Muscle of arm (tissue), 12 donors: Measurements from ENCODE around the gene MTURN. TPM values are rescaled to one million over a fixed set of nuclear protein-coding genes. Genes with fewer than 3 reads are reported as not detected.
A peak's percentile ranks its signal among the peaks of the same experiment; 100 is the strongest.

Experiments used
- DNase-seq: peaks from one replicate; pipeline ENCODE4 v3.0.0-alpha.2; 2013
- polyA plus RNA-seq, 12 donors: library from polyadenylated mRNA; unstranded; fragments of 120-200 nt; gene quantifications; one replicate each; pipeline ENCODE4 v1.2.1, GENCODE V29; 2013; ENCODE audit not compliant: insufficient read length in 12 of 12

Gene MTURN
- polyA plus RNA-seq, 12 donors: 53.0 to 134 (median 91.6) TPM

DNA sequence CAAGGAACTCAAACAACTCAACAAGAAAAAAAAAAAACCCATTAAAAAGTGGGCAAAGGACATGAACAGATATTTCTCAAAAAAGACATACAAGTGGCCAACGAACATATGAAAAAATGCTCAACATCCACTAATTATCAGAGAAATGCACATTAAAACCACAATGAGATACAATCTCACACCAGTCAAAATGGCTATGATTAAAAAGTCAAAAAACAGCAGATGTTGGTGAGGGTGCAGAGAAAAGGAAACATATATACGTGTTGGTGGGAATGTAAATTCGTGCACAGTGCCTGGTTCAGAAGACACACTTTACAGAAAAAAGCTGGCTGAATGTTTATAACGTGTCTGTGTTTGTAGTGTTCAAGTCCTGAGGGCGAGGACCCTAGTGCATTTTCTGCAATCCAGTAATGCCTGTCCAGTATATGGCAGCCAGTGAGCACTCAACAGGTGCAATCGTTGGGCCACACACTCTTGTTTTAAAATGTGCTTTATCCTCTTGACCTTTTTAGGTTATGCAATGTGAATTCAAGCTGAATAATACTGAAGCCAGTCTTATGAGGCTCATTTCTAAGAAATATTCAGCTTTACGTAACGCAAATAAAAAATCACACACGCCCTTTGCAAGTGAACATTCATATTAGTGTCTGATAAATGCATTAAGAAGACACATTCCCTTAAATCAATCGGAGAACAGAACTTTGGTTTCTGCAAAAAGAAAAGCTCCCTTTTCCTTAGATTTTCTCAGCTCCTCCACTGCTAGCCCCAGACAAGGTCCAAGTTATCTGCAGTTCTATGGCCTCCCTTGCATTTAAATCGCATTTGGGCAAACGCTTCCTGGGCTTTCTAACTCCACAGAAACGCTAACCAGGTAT lies 813 bp upstream of the MTURN start:
- no peak for DNase-seq

DNA sequence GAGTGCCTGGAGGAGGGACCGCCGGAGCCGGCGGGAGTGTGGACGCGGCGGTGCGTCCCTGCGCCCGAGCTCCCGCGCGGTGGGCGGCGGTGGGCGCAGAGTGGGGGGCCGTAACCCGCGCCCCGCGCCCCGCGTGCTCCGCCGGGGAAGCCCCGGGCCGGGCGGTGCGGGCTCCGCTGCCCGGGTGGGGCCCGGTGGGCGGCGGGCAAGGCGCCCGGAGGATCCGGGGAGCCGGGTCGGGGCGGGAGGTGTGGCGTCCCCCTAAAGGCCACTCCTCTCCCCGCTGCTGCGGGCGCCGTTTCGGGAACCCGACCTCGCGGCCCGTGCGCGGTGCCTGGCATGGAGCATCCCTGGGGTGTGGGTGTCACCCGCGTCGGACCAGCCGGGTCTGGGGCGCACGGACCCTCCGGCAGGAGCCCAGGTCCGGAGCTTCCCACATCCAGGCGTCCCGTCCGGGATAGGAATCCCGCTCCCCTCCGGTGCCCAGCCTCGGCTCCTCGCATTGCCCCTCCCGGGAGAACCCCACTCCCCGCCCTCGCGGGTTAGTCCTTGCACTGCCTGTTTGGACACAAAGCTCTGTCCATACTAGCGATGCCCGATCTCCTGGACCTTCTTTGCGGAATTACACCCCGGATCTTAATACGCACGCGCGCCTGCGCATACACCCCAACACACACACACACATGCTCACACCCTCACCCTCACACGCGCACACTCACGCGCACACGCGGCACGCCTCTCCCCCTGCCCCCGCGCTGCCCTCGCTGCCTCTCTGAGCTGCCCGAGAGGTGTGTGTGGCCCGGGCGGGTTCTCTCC lies 723 bp downstream of the MTURN start:
- DNase-seq: peak; percentile 64

DNA sequence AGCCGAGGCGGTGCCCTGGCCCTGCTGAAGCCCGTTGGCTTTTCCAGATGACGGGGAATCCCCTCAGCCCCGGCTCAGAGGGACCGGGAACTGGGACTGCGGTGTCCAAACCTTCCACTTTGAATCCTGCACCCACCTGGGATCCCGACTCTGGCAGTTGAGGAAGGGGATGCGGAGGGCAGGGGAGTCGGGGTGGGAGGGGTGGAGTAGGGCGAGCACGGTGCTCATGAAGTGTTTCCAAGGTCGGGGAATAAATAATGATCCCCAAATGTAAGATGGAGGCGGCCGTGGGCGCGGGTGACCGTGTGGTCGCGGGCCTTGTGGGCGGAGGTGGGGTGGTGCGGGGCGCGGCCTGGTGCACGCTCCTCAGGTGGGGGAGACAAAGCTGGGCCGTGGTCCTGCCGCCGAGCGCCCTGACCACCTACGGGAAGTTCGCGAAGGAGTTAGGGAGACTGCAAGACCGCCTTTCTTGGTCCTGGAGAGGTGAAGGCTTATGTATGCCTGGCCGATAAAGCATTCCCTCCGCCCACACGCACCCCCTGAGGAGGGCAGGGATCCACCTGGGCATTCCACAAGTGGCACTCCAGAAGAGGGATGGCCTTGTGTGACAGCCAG lies 1.4 kb downstream of the MTURN start:
- DNase-seq: no peak

DNA sequence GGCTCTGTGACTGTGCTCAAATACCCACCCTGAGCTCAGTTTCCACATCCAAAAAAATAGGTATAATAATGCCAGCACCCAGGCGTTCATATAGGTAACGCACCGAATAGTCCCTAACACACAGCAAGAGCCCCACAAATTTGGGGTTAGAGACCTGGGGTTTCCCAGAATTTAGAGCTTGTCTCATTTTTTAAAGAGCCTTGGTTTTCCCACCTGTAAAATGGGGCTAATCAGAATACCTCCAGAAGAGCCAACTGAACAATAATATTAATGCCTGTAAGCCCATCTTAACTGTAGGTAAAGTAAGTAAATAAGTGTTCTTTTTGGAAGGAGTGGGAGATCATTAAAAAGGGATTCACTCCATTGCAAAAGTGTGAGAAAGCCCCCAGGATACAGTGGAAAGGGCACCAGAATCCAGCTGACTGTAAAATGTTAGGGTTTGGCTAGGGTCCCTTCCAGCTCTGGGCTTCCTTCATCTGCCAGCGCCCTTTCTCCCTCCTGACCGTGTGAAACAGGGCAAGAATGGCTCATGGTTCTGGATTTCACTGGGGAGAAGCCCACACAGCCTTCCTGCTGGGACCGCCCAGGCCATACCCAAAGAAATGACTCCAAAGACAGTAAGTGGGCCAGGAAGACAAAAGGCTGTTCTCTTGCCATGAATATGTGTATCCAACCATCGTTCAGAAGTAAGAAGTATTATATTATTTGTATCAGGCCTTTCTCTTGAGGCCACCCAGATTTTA lies 2.1 kb downstream of the MTURN start:
- no peak for DNase-seq

DNA sequence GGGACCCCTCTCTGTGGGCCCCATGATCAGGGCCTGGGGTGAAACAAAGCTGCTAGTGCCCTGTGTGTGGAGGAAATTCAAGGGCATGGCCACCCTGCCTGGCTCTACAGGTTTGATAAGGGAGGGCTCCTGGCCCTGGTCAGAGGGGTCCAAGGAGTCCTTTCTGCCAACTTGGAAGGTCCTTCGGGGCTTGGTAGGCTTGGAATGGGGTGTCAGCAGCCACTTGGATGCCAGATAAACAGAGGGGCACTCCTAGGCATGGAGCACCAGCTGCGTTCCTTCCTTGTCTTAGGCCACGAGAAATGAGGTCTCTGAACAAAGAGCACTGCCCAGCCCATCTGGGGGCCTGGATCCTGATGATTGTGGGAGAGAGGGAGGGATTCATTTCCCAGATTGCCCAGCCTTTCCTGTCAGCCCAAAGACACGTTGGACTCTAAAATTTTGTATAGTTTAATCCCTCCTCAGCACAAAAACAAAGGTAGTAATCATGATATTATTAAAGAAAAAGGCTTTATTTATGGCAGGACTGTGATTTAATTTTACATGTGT lies 5.1 kb downstream of the MTURN start:
- no peak for DNase-seq

DNA sequence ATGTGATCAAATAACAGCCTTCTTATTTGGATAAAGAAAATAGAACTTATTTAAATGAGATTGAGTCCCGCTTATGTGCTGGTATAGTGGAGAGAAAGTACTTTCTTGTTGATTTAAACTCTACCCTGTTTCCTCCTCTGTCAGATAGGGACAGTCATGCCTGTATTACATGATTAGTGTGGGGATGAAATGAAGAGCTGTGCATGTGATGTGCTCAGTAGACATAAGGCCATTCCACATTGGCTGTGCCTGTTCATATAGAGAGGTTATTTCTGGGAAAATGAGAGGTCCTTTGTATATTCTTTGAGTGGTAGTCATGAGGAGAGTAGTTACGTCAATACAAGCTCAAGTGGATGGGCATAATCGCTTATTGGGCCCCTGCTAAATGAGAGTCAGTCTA lies 5.7 kb downstream of the MTURN start:
- no peak for DNase-seq

DNA sequence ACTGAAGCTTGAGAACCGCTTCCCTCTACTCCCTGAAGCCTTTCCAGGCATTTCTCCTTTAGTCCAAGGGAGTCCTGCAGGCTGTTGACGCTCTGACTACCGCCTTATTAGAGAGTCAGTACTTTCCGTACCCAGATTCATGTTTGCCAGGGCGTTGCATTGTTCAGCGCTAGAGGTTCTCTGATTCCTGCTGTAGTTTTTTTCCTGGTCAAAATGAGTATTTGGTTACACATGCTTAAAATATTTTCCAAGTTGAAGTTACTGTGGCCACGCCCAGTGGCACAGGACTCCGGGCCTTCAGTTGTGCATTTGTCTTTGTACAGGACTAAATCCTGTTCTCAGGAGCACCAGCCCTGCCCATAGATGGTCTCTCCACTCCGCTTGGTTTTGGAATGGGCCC lies 7.9 kb downstream of the MTURN start:
- no peak for DNase-seq

DNA sequence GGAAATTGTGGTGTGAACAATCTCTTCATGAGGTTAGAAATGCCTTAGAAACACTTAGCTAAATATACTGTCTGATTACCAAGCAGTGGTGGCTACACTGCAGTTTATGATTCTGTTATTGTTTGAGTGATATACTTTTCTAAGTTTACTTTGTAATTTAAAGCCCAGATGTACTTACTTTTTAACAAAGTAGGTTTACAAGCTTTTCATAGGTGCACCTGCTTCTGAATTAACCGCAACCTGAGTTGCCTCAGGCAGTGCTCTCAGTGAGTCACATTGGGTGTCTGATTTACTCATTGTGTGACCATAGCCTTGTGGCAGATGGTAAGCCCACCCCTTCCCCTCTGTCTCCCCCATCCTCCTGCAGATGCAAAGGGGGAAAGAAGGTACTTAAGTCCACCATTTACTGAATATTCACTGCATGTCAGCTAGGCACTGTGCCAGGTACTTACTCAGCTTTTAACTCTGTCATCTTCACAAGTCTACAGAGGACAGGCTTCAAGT lies 9.0 kb downstream of the MTURN start:
- DNase-seq: no peak

DNA sequence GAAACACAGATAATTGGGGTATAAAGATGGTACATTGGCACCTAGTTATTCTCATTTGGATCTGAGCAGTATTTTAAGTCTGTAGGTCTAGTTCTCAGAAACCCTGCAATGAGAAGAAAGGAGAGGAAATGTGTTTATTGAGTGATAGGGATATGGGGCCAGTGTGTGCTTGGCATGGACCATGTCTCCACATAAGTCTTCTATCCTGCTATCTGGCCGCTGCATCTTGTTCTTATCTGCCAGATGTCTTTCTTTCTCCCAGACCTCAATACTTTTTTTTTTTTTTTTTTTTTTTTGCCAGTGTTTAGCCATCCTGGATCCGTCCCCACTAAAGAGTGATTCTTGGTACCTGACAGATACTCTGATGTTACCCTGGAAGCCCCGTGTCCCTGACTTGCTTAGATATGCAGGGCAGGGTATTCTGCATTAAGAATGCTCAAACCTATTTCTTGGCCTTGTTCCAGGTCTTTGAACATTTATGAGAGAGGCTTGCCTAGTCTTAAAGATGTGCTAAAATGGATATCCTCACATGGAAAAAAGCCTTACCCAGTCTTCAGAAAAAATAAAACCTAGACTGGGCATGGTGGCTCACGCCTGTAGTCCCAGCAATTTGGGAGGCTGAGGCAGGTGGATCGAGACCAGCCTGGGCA lies 10.0 kb downstream of the MTURN start:
- DNase-seq: no peak

DNA sequence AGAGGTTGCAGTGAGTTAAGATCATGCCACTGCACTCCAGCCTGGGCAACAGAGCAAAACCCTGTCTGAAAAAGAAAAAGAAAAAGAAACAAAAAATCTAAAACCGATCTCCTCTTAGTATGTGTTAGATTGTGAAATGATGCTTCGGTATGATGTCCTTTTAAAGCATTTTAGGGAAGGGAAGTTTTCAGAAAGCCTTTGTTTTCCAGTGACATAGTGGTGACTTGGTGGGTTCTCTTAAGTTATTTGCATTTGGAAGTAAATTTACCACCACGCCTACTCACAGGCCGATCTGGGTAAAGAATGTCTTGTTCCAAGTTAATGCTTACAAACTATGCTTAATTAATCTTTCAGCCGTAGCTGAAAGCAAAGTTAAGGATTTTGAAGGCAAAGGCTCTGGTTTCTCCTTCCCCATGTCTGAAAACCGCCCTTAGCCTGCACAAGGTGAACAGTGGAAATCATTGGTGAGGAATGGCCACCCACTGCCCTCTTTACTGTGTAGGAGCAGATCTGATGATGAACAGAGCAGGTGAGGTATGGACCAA lies 10.7 kb downstream of the MTURN start:
- no peak for DNase-seq

DNA sequence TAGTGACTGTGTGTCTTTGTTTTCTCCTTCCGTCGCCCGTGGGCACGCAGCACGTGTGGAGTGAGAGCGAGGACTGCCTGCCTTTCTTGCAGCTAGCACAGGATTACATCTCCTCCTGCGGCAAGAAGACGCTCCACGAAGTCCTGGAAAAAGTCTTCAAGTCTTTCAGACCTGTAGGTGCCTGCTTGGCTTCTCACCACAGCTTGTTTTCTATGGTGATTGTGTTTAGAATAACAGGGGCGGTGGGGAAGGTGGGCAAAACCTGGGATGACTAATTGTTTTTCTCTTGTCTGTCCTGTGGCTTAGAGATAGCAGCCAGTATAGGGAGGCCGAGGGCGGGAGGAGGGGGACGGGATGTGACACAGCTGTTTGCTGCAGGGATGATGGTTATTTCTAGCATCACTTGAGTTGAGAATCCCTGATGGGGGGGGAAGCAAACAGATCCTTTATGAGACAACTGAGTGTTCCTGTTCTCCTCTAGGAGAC lies 11.4 kb downstream of the MTURN start:
- DNase-seq: no peak

DNA sequence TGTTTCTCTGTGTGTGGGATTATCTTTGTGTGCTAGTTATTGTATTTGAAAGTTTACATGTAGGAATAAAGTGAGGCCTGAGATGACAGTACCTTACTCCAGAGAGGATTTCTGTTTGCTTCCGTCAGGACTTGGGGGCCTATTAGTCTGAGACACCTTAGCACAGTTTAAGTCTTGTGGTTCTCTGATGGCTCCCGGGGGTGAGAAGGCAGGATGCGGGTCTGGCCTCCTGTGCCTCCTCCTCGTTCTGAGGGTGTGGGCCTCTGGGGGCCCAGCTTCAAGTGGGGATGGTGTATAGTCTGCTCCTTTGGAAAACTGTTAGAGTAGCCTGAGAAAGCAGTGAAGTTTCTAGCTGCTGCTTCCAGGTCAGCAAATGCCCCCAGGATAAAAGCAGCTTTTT lies 12.4 kb downstream of the MTURN start:
- DNase-seq: no peak

DNA sequence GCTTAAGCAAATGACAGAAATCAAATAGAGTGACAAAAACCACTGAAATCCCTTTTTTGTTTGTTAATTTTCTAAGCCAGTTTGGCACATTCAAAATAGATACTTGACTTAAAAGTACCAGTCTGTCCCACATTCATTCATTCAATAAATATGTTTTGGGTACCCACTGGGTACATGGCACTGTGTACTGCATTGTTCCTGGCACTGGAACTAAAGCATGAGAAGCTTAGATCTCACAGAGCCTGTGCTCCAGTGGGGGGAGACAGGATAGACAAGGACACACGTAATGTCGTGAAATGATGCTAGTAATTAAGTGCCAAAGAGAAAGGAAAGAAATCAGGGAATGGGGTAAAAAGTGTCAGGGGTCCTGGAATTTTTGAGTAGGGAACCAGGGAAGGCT lies 13.0 kb downstream of the MTURN start:
- DNase-seq: no peak

DNA sequence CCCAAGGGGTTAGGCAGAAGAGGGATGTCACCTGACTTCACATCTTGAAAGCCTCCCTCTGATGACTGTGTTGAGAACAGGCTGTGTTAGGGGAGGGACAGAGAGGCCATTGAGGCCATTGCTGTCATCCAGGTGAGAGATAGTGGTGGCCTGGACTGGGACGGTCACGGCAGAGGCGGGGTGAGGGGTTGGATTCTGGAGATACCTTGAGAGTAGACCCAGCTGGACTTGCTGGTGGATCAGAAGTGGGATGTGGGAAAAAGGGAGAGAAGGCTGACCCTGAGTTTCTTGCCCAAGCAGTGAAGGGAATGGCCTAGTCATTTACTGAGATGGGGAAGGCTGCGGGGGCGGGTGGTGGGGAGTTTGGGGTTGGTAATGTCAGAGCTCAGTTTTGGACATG lies 13.6 kb downstream of the MTURN start:
- DNase-seq: no peak

DNA sequence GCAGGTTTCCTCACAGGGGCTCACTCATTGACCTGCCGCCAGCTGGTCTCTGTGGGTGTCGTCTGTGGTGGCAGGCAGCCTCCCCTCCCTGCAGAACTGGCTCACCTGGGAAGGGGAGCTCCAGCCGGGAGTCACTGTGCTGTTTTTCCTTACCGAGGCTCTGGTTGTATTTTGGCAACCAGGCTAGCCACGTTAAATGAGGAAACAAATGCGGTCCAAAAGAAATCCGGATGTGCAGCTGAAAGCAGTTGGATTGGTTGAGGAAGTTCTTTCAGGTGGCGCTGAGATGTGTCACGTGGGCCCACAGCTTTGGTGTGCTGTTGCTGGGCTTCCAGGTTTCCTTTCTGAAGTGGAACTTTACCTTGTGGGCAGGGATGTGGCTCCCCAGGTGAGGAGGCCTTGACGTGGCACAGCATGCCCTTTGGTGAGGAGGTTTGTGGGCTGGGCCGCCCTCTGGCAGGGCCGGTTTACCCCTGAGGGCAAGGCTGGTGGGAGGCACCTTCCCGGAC lies 14.2 kb downstream of the MTURN start:
- no peak for DNase-seq

DNA sequence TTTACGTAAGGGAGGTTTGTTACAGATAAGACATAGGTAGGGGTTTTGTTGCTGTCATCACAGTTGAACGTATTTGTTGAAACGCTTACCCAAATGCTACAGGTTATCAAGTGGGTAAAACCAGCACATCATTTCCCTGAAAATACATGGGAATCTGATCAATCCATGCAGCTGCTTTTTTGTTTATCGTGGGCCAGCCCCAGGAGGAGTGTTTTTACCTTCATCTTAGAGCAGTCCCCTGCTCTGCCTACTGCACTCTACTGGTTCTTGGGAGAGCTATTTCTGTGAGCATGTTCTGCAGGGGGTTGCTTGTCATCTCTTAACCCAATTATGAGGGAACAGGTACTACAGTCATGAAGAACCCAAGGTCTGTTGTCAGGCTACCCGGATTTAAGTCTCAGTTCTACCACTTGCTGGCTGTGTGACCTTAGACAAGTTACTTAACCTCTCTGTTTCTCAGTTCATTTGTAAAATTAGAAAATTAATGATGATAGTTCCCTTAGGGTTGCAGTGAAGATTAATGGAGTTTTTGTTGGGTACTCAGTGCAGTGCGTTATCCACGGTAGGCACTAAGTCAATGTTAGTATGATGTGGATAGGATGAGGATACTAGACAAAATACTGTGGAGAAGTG lies 15.0 kb downstream of the MTURN start:
- DNase-seq: no peak

DNA sequence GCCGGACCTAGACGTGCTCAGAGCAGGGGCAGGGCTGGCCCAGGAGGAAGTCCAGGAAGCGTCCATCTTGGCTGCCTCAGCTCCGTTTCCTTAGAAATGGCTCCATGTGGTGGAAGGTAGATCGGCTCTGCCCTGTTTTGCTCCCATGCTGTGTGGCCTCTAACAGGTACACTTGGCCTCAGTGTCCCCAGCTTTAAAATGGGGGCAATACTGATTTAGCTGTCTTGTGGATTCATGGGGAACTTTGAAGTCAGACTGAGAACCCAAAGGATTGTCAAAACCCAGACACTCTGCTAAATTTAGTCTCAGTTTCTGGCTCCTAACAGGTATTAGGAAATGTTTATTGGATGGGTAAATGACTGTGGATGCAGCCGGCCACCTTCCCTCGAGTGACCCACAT lies 15.9 kb downstream of the MTURN start:
- no peak for DNase-seq

DNA sequence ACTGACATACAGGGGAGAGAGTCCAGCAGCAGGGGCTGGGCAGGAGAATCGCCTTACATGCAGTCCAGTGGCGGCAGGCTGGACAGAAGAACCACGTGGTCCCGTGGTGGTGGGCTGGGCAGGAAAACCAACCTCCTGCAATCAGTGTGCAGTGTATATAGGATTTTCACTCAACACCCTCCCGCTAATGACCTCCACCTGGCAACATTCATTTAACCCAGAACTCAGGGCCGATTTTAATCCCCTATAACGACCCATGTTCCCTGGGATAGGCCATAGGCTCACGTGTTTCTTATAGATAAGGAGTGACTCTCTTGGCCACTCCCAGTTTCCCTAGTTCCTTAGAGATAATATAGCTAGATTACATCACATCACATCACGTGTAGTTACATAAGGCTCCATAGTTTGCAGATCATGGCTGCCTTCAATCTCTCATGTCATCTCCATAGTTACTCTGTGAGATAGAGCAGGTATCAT lies 19.4 kb downstream of the MTURN start:
- no peak for DNase-seq

DNA sequence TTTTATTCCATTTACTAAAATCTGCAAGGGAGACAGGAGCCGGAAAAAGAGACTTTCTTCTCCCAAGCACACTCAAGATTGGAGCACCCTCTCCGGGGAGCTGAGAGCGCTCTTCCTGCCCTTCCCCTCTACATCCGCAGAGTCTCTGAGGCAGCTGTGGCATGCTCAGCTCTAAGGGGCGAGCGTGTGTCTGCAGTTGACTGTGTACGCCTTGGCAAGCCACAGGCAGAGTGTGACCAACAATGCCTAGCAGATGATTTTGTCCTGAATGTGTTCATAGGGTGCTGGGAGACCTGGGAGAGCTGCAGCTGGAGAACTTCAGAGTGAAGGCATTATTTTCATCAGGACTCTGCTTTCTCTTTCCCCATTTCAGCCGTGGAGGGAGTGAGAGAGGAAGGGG lies 20.7 kb downstream of the MTURN start:
- DNase-seq: no peak

DNA sequence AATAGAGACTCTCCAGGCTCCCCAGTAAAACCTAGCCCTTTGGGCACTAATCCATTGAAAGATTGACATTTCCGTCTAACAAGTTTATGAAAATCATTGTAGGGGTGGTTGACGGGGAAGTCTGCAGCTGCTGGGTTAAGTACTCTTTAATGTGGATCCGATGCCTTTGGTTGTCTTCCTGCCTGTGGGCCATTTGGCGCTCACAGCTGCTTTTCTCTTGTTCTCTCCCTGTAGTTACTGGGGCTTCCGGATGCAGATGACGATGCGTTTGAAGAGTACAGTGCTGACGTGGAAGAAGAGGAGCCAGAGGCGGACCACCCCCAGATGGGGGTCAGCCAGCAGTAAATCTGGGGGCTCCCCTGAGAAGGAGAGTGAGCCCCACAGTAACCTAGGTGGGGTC lies 22.4 kb downstream of the MTURN start:
- no peak for DNase-seq
